ENCODE measurements around the gene CLNS1A.
"Not testable (repeated sequence)": the region's sequence is repeated elsewhere in the genome, so short reads cannot be mapped to it uniquely, and the experiment has no call there.

Gene CLNS1A

GRCh38 chr11:77647654-77648305, 10.2 kb upstream of the CLNS1A start:
- Mint-ChIP-seq H3K4me1 (ENCODE audit: low read depth) (peaks cover 10% of the 10 kb centered on the region), H3K9me3 (no peaks in the 10 kb centered on the region), H3K36me3 (ENCODE audit: low read depth) (no peaks in the 10 kb centered on the region), H3K27ac (no peak overlapping the region), H3K27me3 (ENCODE audit: low read depth) (peaks cover 9% of the 10 kb centered on the region), H3K4me3 (no peak overlapping the region)
- DNase-seq (ENCODE audit: low spot score) = no peak

- H3K4me3 Mint-ChIP-seq = no peak overlapping the region
- H3K9me3 Mint-ChIP-seq = peaks cover 4% of the 10 kb centered on the region
- H3K36me3 Mint-ChIP-seq (ENCODE audit: low read depth) = peaks cover 4% of the 10 kb centered on the region
- DNase-seq (ENCODE audit: low spot score) = no peak
- no peak overlapping the region for H3K27ac Mint-ChIP-seq
- H3K4me1 Mint-ChIP-seq (ENCODE audit: low read depth) = peaks cover 14% of the 10 kb centered on the region
- H3K27me3 Mint-ChIP-seq (ENCODE audit: low read depth) = peaks cover 9% of the 10 kb centered on the region
Measured at GRCh38 chr11:77644887-77645286, 7.3 kb upstream of the CLNS1A start.

GRCh38 chr11:77642228-77642627, 4.6 kb upstream of the CLNS1A start:
- Mint-ChIP-seq H3K4me3 (no peak overlapping the region), H3K27me3 (ENCODE audit: low read depth) (peaks cover 6% of the 10 kb centered on the region), H3K27ac (no peak overlapping the region), H3K36me3 (ENCODE audit: low read depth) (peaks cover 10% of the 10 kb centered on the region), H3K4me1 (ENCODE audit: low read depth) (peaks cover 22% of the 10 kb centered on the region), H3K9me3 (peaks cover 6% of the 10 kb centered on the region)
- DNase-seq (ENCODE audit: low spot score) = no peak

- Mint-ChIP-seq H3K4me3 (peak overlapping the region; percentile 92), H3K9me3 (peaks cover 6% of the 10 kb centered on the region), H3K36me3 (ENCODE audit: low read depth) (peaks cover 23% of the 10 kb centered on the region), H3K4me1 (ENCODE audit: low read depth) (peaks cover 34% of the 10 kb centered on the region), H3K27ac (peak overlapping the region; percentile 88), H3K27me3 (ENCODE audit: low read depth) (no peaks in the 10 kb centered on the region)
- no peak for DNase-seq (ENCODE audit: low spot score)
Measured at GRCh38 chr11:77636731-77637344, 756 bp downstream of the CLNS1A start.

GRCh38 chr11:77633926-77634325, 3.7 kb downstream of the CLNS1A start:
- peaks cover 43% of the 10 kb centered on the region for H3K4me1 Mint-ChIP-seq (ENCODE audit: low read depth)

GRCh38 chr11:77630157-77630710, 7.4 kb downstream of the CLNS1A start:
- no peak overlapping the region for H3K27ac Mint-ChIP-seq
- H3K36me3 Mint-ChIP-seq (ENCODE audit: low read depth) = peaks cover 21% of the 10 kb centered on the region
- H3K9me3 Mint-ChIP-seq = no peaks in the 10 kb centered on the region
- no peak overlapping the region for H3K4me3 Mint-ChIP-seq
- DNase-seq (ENCODE audit: low spot score) = no peak
- H3K4me1 Mint-ChIP-seq (ENCODE audit: low read depth) = peaks cover 21% of the 10 kb centered on the region
- H3K27me3 Mint-ChIP-seq (ENCODE audit: low read depth) = no peaks in the 10 kb centered on the region

More at GRCh38 chr11:77633926-77634325, 3.7 kb downstream of the CLNS1A start:
- H3K27me3 Mint-ChIP-seq (ENCODE audit: low read depth); DNase-seq (ENCODE audit: low spot score); H3K27ac Mint-ChIP-seq; H3K9me3 Mint-ChIP-seq: not testable (repeated sequence)
- Mint-ChIP-seq H3K4me3 (peak overlapping the region; percentile 43), H3K36me3 (ENCODE audit: low read depth) (peaks cover 26% of the 10 kb centered on the region)

- no peaks in the 10 kb centered on the region for H3K27me3 Mint-ChIP-seq (ENCODE audit: low read depth)
- DNase-seq (ENCODE audit: low spot score) = no peak
- no peak overlapping the region for H3K4me3 Mint-ChIP-seq
- peaks cover 45% of the 10 kb centered on the region for H3K36me3 Mint-ChIP-seq (ENCODE audit: low read depth)
- H3K27ac Mint-ChIP-seq = no peak overlapping the region
- H3K4me1 Mint-ChIP-seq (ENCODE audit: low read depth) = no peaks in the 10 kb centered on the region
- no peaks in the 10 kb centered on the region for H3K9me3 Mint-ChIP-seq
Measured at GRCh38 chr11:77619576-77620198, 17.9 kb downstream of the CLNS1A start.

GRCh38 chr11:77617892-77618291, 19.7 kb downstream of the CLNS1A start:
- H3K27ac Mint-ChIP-seq = no peak overlapping the region
- peaks cover 40% of the 10 kb centered on the region for H3K36me3 Mint-ChIP-seq (ENCODE audit: low read depth)
- H3K27me3 Mint-ChIP-seq (ENCODE audit: low read depth) = no peaks in the 10 kb centered on the region

GRCh38 chr11:77611921-77612320, 25.7 kb downstream of the CLNS1A start:
- DNase-seq (ENCODE audit: low spot score) = no peak
- H3K4me1 Mint-ChIP-seq (ENCODE audit: low read depth) = no peaks in the 10 kb centered on the region
- H3K4me3 Mint-ChIP-seq = no peak overlapping the region
- H3K36me3 Mint-ChIP-seq (ENCODE audit: low read depth) = peaks cover 22% of the 10 kb centered on the region
- H3K27me3 Mint-ChIP-seq (ENCODE audit: low read depth) = no peaks in the 10 kb centered on the region
- no peak overlapping the region for H3K27ac Mint-ChIP-seq
- no peaks in the 10 kb centered on the region for H3K9me3 Mint-ChIP-seq

More at GRCh38 chr11:77617892-77618291, 19.7 kb downstream of the CLNS1A start:
- Mint-ChIP-seq H3K4me1 (ENCODE audit: low read depth) (no peaks in the 10 kb centered on the region), H3K4me3 (no peak overlapping the region), H3K9me3 (no peaks in the 10 kb centered on the region)
- no peak for DNase-seq (ENCODE audit: low spot score)

- no peaks in the 10 kb centered on the region for H3K27me3 Mint-ChIP-seq (ENCODE audit: low read depth)
- peaks cover 10% of the 10 kb centered on the region for H3K36me3 Mint-ChIP-seq (ENCODE audit: low read depth)
- no peak for DNase-seq (ENCODE audit: low spot score)
- H3K27ac Mint-ChIP-seq = no peak overlapping the region
- H3K9me3 Mint-ChIP-seq = no peaks in the 10 kb centered on the region
- H3K4me1 Mint-ChIP-seq (ENCODE audit: low read depth) = no peaks in the 10 kb centered on the region
- no peak overlapping the region for H3K4me3 Mint-ChIP-seq
Measured at GRCh38 chr11:77609234-77609633, 28.4 kb downstream of the CLNS1A start.

- H3K9me3 Mint-ChIP-seq = no peaks in the 10 kb centered on the region
Measured at GRCh38 chr11:77604281-77604680, 33.3 kb downstream of the CLNS1A start.

GRCh38 chr11:77602381-77603088, 35.1 kb downstream of the CLNS1A start:
- H3K27me3 Mint-ChIP-seq (ENCODE audit: low read depth) = no peaks in the 10 kb centered on the region
- H3K36me3 Mint-ChIP-seq (ENCODE audit: low read depth) = peaks cover 3% of the 10 kb centered on the region
- H3K9me3 Mint-ChIP-seq = no peaks in the 10 kb centered on the region
- no peak overlapping the region for H3K4me3 Mint-ChIP-seq
- no peaks in the 10 kb centered on the region for H3K4me1 Mint-ChIP-seq (ENCODE audit: low read depth)
- no peak overlapping the region for H3K27ac Mint-ChIP-seq
- DNase-seq (ENCODE audit: low spot score) = no peak

More at GRCh38 chr11:77604281-77604680, 33.3 kb downstream of the CLNS1A start:
- H3K36me3 Mint-ChIP-seq (ENCODE audit: low read depth) = peaks cover 3% of the 10 kb centered on the region
- H3K27ac Mint-ChIP-seq = no peak overlapping the region
- H3K4me1 Mint-ChIP-seq (ENCODE audit: low read depth) = no peaks in the 10 kb centered on the region
- no peak for DNase-seq (ENCODE audit: low spot score)
- H3K4me3 Mint-ChIP-seq = no peak overlapping the region
- no peaks in the 10 kb centered on the region for H3K27me3 Mint-ChIP-seq (ENCODE audit: low read depth)

GRCh38 chr11:77598195-77598594, 39.4 kb downstream of the CLNS1A start:
- Mint-ChIP-seq H3K27me3 (ENCODE audit: low read depth) (no peaks in the 10 kb centered on the region), H3K27ac (no peak overlapping the region), H3K9me3 (no peaks in the 10 kb centered on the region), H3K36me3 (ENCODE audit: low read depth) (peaks cover 3% of the 10 kb centered on the region), H3K4me1 (ENCODE audit: low read depth) (no peaks in the 10 kb centered on the region), H3K4me3 (no peak overlapping the region)
- DNase-seq (ENCODE audit: low spot score) = no peak

GRCh38 chr11:77596626-77597025, 41.0 kb downstream of the CLNS1A start:
- no peaks in the 10 kb centered on the region for H3K36me3 Mint-ChIP-seq (ENCODE audit: low read depth)
- DNase-seq (ENCODE audit: low spot score) = no peak
- H3K27me3 Mint-ChIP-seq (ENCODE audit: low read depth) = no peaks in the 10 kb centered on the region
- H3K4me1 Mint-ChIP-seq (ENCODE audit: low read depth) = no peaks in the 10 kb centered on the region
- H3K9me3 Mint-ChIP-seq = no peaks in the 10 kb centered on the region
- no peak overlapping the region for H3K4me3 Mint-ChIP-seq
- H3K27ac Mint-ChIP-seq = no peak overlapping the region
